GM12878 (cell line): Measurements from ENCODE around the gene NOXA1. TPM values are rescaled to one million over a fixed set of nuclear protein-coding genes. Genes with fewer than 3 reads are reported as not detected.

Experiments
- ATAC-seq: fragments of 200-7000 bp; cut with Tn5 transposase; 3 replicates; pipeline ENCODE4 v1.9.1; 2020; ENCODE audit warnings: mild to moderate bottlenecking, moderate library complexity
- BruUV-seq: library from RNA; stranded (reverse); fragments of 400-500 nt; replicated peaks from 2 replicates; lab custom pipeline; 2021; lab: Mats Ljungman, UMichigan
- CTCF ChIA-PET: fragments of 300-600 bp; sonication (Branson Sonifier 250); formaldehyde crosslinking; extraction: SDS; loops from one replicate; lab custom pipeline; 2021; ENCODE audit warnings: inconsistent platforms; lab: Yijun Ruan, JAX
- POLR2A ChIA-PET: fragments of 350-600 bp; formaldehyde crosslinking; extraction: SDS; loops from one replicate; lab custom pipeline; 2021; ENCODE audit warnings: inconsistent platforms; lab: Charles Lee
- RAD21 ChIA-PET: fragments of 300-600 bp; sonication (Branson Sonifier 250); formaldehyde crosslinking; loops from one replicate; lab custom pipeline; 2023; ENCODE audit warnings: antibody characterized with exemption; ENCODE audit not compliant: unreplicated experiment; lab: Charles Lee
- SMC1A ChIA-PET: fragments of 300-600 bp; sonication (Branson Sonifier 250); formaldehyde crosslinking; loops from one replicate; lab custom pipeline; 2023; ENCODE audit not compliant: unreplicated experiment, uncharacterized antibody; lab: Charles Lee
- DNase-seq: peaks from one replicate; pipeline ENCODE4 v3.0.0-alpha.2; 2011; ENCODE audit warnings: low read depth, low spot score
- FAIRE-seq: peaks from 3 replicates; lab custom pipeline; 2011; peaks lifted over from hg19 to GRCh38; lab: Jason Lieb, UNC
- H2AFZ ChIP-seq: 2 replicates; pipeline ENCODE4 v1.6.0; 2011; ENCODE audit warnings: low read depth, low read length, control low read depth; ENCODE audit not compliant: control insufficient read depth
- H3K27ac ChIP-seq: 2 replicates; pipeline ENCODE4 v1.5.1; 2011; ENCODE audit warnings: control low read depth; ENCODE audit not compliant: control insufficient read depth, insufficient read depth
- H3K27me3 ChIP-seq, 2 experiments: replicated peaks in 1 of 2; 2 replicates each; pipeline versions ENCODE4 v1.6.0 to v1.6.1; 2011; ENCODE audit warnings: low read length in 1 of 2; ENCODE audit not compliant: control insufficient read depth in 2 of 2, insufficient read depth in 2 of 2
- H3K36me3 ChIP-seq, 2 experiments: 2 replicates each; pipeline ENCODE4 v1.5.1; 2011; ENCODE audit warnings: low read length in 1 of 2; ENCODE audit not compliant: control insufficient read depth in 2 of 2, insufficient read depth in 2 of 2
- H3K4me1 ChIP-seq: 2 replicates; pipeline ENCODE4 v1.6.1; 2011; ENCODE audit warnings: mild to moderate bottlenecking, low read length, moderate library complexity, mixed read lengths; ENCODE audit not compliant: control insufficient read depth, insufficient read depth
- H3K4me2 ChIP-seq: 2 replicates; pipeline ENCODE4 v1.6.0; 2011; ENCODE audit warnings: control low read depth; ENCODE audit not compliant: control insufficient read depth, insufficient read depth
- H3K4me3 ChIP-seq: fragments of 200-600 bp; sonication (generic); 2 replicates; pipeline ENCODE4 v1.5.1; 2016
- H3K79me2 ChIP-seq: 2 replicates; pipeline ENCODE4 v1.6.0; 2011; ENCODE audit warnings: low read length; ENCODE audit not compliant: control insufficient read depth, insufficient read depth
- H3K9ac ChIP-seq: 2 replicates; pipeline ENCODE4 v1.8.0; 2011; ENCODE audit warnings: low read length, control low read depth, mixed read lengths; ENCODE audit not compliant: control insufficient read depth, insufficient read depth
- H3K9me3 ChIP-seq: replicated peaks from 3 replicates; pipeline ENCODE4 v1.5.1; 2011; ENCODE audit warnings: mild to moderate bottlenecking, low read length; ENCODE audit not compliant: control insufficient read depth, insufficient read depth
- H4K20me1 ChIP-seq: 2 replicates; pipeline ENCODE4 v1.6.0; 2011; ENCODE audit not compliant: control insufficient read depth, insufficient read depth
- RUNX3 ChIP-seq: IDR thresholded peaks from 2 replicates; pipeline ENCODE4 v1.6.1; 2012; ENCODE audit warnings: low read length, inconsistent platforms
- SPI1 ChIP-seq: IDR thresholded peaks from 2 replicates; pipeline ENCODE4 v1.6.1; 2011; ENCODE audit warnings: low read depth, mild to moderate bottlenecking, low read length, moderate library complexity, borderline replicate concordance; ENCODE audit not compliant: insufficient read depth
- WGBS: methylation state at CpG from one replicate; pipeline ENCODE4 v1.1.6; 2016; ENCODE audit warnings: low lambda C conversion rate; ENCODE audit not compliant: insufficient replicate concordance, insufficient coverage; ENCODE audit errors: missing lambda C conversion rate; 5-methylcytosine and 5-hydroxymethylcytosine counted together
- in situ Hi-C: fragments of 300-500 bp; cut with MboI; formaldehyde crosslinking; loops from 9 replicates; pipeline ENCODE4 v1.14.3; 2018; ENCODE audit warnings: mixed read lengths
- intact Hi-C: fragments of 100-400 bp; cut with micrococcal nuclease; formaldehyde crosslinking; loops from one replicate; pipeline ENCODE4 v1.14.2; 2022; ENCODE audit not compliant: unreplicated experiment
- polyA plus RNA-seq, 11 experiments: library from polyadenylated mRNA; depleted of rRNA in 4 of 11; unstranded in 6 of 11; stranded (reverse) in 5 of 11; fragments of >200 nt; fragmentation: Nextera tagmentation in 4 of 11; fragmentation: Illumina TruSeq in 1 of 11; extraction: Ambion mirVana in 4 of 11; extraction: Trizol in 1 of 11; gene quantifications; 1 replicate in 1 of 11; 2 replicates in 10 of 11; pipeline versions ENCODE4 v1.2.1 to v1.2.3, GENCODE V29; 2011 to 2016; ENCODE audit warnings: inconsistent platforms in 2 of 11, missing spikeins in 2 of 11, low read depth in 1 of 11
- total RNA-seq, 4 experiments: library from RNA; depleted of rRNA in 3 of 4; stranded (reverse); fragments of >200 nt in 3 of 4; fragmentation: Illumina TruSeq in 1 of 4; extraction: Trizol in 1 of 4; gene quantifications; 2 replicates each; pipeline versions ENCODE4 v1.2.1 to v1.2.3, GENCODE V29; 2013 to 2021

The NOXA1 gene
- total and polyA plus RNA-seq, 10 of the 15 experiments (the other 5 are each of a cell fraction or from before 2014, with no cell fraction given), result 0.08 to 0.20 TPM; not detected in 8

DNA sequence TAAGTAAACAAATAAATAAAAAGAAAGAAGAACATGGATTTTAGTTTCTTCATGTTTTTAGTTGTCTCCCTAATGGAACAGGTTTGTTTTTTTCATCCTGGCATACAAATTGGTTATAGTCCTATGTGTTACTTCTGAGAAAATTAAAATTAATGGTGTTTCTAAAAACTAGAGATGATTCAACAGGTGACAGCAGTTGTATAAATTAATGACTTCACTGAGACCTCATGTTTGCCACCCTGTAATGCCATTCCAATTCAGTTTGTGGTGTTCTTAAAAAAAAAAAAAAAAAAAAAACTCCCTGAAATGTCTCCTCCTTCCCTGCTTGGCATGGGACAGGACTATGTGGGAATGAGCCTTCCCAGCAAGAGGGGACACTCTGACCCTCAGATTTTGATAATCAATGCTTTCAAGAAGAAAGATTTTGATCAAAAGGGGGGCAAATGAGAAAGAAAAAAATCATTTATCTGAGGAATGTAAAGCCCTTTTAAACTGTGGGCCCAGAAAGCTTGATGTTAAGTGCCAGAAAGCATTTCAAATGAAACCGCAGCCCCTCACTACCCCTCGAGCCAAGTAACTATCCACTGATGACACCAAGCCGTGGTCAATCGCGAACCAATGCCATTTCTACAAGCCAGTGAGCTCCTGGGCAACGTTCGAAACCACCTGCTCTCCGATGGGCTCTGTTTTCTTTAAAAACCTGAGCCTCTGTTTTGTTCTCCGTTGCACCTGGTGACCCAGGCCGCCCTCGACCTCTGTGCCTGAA, 1.2 kb upstream of the NOXA1 start:
- Histone ChIP-seq H3K4me3 (peak overlapping the region; percentile 84), H3K36me3 (no peaks in the 10 kb centered on the region), H3K27ac (peak overlapping the region; percentile 41), H3K4me1 (no peaks in the 10 kb centered on the region; the same call in 1 of the 2 replicates), H4K20me1 (no peaks in the 10 kb centered on the region), H3K4me2 (peak overlapping the region; percentile 94), H3K79me2 (peaks cover 15% of the 10 kb centered on the region), H2AFZ (peak overlapping the region; percentile 78), H3K27me3 (no peaks in the 10 kb centered on the region; a peak in 1 of 4 replicates), H3K9ac (peak overlapping the region; percentile 75), H3K9me3 (no peaks in the 10 kb centered on the region)
- in situ Hi-C loops, result no loop called here
- intact Hi-C loops, result loop anchor here (2.0 to 10.0 kb wide), 3 partner anchors 23 to 120 kb away; partner anchors contain the start of gene NRARP
- BruUV-seq, result no TSS peak
- ATAC-seq (no peak), FAIRE-seq (no peak), DNase-seq (no peak)
- TF ChIP-seq RUNX3, result peak; percentile 32; the same call in 1 of the 2 replicates
- TF ChIP-seq SPI1, result no peak
- POLR2A ChIA-PET, result interaction anchor here (0.7 to 1.8 kb wide), 7 partner anchors 14 to 629 kb away, joined by 3 to 5 read pairs (median 3); partner anchors contain the start of genes NRARP, RNF208 and TUBB4B
- CTCF ChIA-PET, result interaction anchor here (0.7 to 1.9 kb wide), 7 partner anchors 8 to 135 kb away, joined by 3 to 12 read pairs (median 5); partner anchors contain the start of gene NRARP
- 2% methylated on average over 11 of the region's 11 CpGs for WGBS
- SMC1A ChIA-PET, result interaction anchor here (0.8 to 0.9 kb wide), 2 partner anchors 10 to 120 kb away, joined by 3 to 4 read pairs; partner anchors contain the start of gene NRARP
- RAD21 ChIA-PET, result interaction anchor here (1.1 to 1.4 kb wide), 4 partner anchors 10 to 68 kb away, joined by 3 to 4 read pairs (median 4); no protein-coding TSS in a partner anchor
